HG02623 (cell line): ENCODE measurements around the gene ATXN7L1.
A peak's percentile ranks its signal among the peaks of the same experiment; 100 is the strongest.

Source experiments
- ATAC-seq: cut with Tn5 transposase; IDR thresholded peaks from one replicate; pipeline ENCODE4 v1.9.1; 2021; ENCODE audit warnings: moderate library complexity; ENCODE audit not compliant: unreplicated experiment

ATXN7L1 gene

DNA sequence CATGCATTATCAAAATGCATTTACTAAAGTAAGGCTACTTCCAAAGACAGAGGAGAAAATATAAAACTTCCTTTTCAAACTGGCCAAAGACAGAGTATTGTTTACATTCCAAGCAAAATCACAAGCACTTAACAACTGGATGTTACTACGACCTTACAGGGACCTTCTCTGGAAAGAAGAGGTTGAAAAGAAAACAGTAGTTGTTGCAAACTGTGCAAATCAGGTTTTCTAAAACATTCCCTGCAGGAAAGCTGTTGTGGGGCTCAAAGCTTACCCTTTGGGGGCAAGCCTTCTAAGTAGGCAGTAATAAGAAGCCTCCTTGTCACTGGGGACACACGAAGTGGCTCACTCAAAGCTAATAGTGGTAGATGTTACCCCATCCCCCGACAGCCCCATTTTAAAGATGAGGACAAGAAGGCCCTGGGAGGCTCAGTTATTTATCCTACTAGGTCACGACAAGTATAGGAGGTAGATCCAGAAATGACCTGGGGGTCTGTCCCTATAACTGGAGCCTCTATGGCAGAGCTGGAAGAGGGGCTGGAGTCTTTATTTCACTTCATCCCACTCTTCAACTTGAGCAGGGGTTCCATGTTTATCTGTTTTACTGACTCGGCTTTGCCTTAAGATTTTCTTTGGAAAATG lies 46.6 kb downstream of the ATXN7L1 start:
- no peak for ATAC-seq

DNA sequence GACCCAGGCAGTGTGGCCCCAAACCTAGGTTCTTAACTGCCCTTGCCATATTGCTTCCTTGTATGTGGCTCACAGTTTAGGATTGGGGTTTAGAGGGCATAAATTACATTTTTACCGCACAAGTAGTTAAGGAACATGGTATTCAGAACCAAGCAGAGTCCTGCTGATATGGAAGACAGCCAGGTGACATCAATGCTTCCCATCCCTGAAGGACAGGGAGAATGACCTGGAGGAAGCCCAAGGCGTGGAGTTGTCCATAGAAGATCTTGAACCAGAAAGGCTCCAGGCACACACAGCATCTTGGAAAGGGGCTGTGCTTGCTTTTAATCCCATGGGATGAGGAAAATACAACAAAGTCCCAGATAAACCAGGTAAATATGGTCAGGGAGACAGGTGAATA lies 48.3 kb downstream of the ATXN7L1 start:
- ATAC-seq, result no peak

DNA sequence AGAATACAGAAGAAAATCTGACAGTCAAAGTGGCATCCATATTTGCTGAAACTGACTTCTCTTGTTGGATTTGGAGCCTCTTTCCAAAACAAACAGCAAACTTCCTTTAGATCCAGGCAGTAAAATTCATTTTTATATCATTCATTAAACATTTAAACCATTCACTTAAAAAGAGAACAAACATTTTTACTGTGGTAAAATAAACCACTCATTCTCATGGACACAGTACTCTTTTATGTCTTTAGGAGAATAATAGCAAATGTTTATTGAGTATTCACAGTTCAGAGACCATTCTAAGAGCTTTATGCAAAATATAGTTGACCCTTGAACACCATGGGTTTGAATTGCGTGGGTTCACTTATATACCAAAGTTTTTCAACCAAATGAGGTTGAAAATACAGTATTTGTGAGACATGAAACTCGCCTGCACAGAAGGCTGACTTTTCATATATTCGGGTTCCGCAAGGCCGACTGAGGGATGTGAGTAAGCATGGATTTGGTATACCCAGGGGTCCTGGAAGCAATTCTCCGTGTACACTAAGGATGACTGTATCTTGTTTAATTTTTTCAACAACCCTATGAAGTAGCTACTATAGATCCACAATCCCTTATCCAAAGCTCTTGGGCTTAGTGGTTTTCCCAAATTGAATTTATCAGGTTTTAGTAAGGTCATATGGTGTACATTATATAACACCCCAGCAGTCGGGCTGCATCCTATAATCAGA lies 49.1 kb downstream of the ATXN7L1 start:
- ATAC-seq, result no peak

DNA sequence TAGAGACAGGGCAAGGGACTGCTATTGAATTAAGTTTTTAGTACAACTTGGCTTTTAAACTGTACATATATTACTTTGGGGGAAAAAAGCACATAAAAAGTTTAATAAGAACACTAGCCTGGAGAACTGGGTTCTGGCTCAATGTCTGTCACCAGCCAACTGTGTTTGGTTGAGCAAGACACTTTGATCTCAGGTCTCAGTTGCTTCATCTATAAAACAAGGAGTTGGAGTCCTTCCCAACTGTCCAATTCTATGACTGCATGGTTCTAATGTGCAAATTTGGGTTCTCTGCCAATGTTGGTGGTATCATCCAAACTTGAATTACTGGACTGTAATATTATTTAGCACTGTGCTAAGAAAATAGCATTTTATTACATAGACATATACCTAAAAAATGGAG lies 50.3 kb downstream of the ATXN7L1 start:
- ATAC-seq, result no peak

DNA sequence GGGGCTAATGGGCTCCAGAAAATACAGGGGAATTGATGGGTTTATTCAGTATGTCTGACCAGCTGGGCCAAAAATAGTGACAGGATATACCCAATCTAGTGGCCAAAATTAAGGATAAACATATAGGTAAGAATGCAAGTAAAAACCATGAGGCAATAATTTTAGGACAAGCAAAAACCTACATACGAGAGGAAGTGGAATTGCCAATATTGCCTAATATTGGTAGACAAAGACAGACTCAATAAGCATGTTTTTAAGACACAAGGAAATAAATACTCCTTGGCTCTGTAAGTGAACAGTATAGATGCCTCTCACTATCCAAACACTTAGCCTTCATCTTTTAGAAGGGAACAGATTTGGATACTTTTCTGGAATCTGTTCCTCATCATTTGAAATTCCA lies 51.0 kb downstream of the ATXN7L1 start:
- ATAC-seq, result no peak

DNA sequence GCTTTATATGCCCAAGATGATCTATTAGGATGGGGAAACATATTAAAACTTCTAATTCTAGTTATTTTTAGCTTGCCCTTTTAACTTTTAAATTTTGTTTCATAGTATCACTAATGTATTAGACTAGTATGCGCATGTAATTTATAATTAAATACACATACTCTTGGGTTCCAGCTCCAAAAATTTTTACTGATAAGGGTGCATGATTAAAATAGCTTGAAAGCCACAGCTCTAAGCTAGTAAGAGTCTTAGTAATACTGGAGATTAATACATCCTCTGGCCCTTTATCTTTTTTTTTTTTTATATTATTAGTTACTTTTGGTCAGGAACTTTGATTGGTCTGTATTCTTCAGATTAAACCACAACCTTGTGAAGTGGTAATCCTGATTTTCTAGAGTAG lies 53.6 kb downstream of the ATXN7L1 start:
- ATAC-seq, result no peak

DNA sequence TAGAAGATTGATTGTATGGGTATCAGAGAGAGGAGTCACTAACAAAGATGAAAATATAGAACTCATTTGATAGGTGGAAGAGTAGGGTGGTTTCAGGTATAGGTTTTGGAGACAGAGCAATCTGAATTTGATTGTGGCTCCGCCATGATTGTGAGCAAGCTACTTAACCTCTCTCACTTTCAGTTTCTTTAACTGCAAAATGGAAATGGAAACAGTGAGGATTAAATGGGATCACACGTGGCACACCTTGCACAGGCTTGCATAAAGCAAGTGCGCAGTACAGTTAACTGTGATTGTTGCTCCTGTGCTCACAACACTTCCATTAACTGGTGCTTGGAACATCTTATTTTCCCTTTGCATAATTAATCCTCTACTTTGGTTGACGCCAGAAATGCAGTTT lies 54.9 kb downstream of the ATXN7L1 start:
- no peak for ATAC-seq

DNA sequence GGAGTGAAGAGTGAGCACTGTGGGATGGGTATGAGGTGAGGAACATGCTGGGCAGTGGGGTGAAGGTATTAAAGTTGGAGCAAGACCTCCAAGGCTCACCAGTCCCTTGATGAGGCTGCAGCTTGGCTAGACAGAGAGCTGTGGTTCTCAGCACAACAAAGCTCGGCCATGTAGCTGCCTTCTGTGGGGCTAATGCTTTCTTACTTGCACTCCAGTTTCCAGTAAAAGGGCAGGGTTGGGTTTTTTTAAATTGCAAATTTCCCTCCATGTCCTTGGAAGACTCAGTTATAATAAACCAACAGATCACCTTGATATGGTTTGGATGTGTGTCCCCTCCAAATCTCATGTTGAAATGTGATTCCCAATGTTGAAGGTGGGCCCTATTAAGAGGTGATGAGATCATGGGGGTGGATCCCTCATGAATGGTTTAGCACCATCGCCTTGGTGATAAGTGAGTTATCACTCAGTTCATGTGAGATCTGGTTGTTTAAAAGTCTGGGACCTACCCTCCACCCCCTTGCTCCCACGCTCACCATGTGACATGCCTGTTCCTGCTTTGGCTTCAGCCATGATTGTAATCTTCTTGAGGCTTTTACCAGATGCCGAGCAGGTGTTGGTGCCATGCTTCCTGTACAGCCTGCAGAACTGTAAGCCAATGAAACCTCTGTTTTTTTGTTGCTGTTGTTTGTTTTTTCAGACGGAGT lies 55.9 kb downstream of the ATXN7L1 start:
- no peak for ATAC-seq

DNA sequence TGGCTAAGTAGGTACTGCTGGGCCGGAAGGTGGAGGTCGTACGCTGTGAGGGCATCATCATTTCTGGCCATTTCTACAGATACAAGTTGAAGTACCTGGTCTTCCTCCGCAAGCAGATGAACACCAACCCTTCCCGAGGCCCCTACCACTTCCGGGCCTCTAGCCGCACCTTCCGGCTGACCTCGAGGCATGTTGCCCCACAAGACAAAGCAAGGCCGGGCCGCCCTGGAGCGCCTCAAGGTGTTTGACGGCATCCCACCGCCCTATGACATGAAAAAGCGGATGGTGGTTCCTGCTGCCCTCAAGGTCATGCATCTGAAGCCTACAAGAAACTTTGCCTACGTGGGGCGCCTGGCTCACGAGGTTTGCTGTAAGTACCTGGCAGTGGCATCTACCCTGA lies 56.8 kb downstream of the ATXN7L1 start:
- no peak for ATAC-seq

DNA sequence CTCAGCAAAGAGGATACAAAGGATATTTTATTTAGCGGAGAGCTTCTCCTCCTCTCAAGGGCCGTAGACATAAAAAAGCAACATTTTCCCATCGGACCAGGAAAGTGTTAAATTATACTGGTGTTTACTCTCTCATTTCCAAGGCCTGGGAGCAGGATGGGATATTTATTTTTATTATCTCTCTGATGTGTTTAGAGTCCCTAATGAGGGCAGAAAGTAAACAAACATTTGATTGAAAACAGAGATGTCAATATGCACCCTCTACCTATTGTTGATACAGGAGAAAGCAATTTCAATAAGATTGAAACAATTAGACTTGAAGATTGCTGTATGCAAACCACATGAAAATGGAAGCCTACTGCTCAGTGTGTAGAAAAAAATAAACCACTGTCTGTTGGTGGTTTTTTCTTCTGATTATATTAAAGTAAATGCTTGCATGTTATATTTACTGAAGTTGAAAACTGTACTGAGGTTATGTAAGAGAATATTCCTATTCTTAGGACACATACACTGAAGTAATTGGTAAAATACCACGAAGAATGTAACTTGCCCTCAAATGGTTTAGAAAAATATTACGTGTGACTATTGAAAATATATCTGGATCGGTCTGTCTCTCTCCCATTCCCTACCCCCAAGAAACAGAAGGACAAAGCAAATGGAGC lies 59.3 kb downstream of the ATXN7L1 start:
- ATAC-seq, result no peak

DNA sequence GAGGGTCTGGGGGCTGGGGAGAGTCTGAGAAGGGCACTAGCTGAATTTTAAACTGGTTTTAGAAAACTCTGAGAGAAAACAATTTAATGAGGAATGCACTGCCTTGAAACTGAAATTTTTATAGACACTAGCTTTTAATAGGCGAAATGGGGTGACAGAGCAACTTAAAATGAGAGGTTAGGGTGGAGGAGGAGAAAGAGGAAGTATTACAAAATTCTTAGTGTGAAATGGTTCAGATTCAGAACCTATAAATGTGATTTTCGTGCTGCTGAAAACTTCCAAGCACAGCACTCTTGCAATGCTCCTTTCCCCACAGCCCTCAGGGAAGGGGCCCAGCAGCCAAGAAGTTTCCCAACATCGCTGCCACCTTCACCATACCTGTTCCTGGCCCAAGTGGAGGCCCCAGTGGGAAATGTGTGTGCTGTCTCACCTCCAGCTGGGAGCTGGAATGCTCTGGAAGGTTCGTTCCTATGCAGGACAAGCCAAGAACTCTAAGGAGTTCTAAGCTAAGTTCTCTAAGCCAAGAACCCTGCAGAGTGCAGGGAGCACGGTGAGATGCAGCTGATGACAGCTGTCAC lies 60.0 kb downstream of the ATXN7L1 start:
- ATAC-seq, result no peak

DNA sequence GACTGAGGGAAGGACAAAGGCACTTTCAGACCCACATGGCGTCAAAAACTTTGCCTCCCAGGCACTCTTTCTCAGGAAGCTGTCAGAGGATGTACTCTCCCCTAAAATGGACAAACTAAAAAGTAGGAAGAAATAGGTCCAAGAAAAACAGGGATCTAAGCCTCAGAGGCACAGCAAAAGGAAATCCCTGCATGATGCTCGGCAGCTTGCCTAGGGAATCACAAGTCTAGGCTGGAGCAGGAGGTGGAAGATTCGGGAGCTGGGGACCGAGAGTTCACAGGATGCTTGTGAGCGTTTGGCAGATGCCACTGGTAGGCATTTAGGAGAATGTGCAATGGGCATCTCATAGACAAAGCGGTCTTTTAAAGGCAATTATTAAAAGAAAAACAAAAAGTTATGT lies 60.8 kb downstream of the ATXN7L1 start:
- ATAC-seq, result no peak

DNA sequence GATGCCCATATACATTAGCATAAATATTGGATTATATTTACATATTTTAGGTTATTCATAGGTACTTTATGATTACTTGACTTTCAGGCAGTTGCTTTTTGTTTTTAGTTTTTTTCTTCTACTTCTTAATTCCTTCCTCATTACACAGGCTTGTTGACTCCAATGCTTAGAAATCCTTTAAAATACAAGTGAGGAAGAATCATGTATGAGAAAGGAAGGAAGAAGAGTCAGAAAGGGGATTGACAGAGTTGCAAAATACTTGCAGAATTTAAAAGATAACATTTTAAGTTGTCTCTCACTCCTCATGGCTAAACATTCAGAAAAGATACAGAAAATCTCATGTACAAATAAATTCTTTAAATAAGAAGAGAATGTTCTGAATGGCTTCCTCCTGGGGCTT lies 61.9 kb downstream of the ATXN7L1 start:
- no peak for ATAC-seq

DNA sequence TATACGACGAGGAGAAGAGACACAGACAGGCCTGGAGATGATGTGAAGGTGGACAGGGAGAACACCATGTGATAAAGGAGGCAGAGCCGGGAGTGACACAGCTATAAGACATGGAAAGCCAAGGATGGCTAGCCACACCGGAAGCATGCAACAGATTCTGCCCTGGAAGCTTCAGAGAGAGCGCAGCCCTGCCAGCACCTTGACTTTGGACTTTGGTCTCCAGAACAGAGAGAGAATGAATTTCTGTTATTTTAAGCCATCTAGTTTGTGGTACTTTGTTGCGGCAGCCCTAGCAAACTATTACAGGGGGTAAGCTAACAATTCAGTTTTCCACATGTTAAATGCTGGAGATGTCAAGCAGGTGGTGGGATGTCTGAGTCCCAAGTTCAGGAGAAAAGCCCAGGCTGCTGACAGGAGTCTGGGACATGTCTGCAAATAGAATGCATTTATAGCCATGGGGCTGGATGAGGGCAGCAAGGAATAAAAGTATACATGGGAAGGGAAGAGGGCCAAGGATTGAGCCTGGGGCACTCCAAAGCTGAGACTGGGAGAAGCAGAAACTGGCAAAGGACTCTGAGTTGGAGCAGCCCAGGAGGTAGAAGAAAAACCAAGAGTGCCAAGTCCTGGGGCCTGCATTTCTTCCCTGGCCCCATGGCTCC lies 65.1 kb downstream of the ATXN7L1 start:
- no peak for ATAC-seq

DNA sequence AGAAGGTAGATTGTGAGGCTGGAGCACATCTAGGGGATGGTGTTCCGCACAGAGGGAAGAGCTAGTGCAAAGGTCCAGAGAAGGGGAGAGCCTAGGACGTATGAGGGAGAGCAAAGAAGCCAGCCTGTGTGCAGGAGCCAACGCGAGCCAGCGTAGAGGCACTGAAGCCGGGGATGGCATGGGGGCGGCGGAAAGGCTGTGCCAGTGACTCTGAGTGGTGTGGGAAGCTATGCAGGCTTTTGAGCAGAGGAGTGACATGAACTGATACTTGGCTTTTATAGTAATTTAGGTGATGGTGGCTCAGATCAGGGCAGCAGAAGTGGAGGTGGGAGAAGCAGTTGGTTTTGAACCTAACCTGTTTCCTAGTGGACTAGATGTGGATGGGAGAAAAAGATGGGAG lies 65.8 kb downstream of the ATXN7L1 start:
- ATAC-seq, result no peak

DNA sequence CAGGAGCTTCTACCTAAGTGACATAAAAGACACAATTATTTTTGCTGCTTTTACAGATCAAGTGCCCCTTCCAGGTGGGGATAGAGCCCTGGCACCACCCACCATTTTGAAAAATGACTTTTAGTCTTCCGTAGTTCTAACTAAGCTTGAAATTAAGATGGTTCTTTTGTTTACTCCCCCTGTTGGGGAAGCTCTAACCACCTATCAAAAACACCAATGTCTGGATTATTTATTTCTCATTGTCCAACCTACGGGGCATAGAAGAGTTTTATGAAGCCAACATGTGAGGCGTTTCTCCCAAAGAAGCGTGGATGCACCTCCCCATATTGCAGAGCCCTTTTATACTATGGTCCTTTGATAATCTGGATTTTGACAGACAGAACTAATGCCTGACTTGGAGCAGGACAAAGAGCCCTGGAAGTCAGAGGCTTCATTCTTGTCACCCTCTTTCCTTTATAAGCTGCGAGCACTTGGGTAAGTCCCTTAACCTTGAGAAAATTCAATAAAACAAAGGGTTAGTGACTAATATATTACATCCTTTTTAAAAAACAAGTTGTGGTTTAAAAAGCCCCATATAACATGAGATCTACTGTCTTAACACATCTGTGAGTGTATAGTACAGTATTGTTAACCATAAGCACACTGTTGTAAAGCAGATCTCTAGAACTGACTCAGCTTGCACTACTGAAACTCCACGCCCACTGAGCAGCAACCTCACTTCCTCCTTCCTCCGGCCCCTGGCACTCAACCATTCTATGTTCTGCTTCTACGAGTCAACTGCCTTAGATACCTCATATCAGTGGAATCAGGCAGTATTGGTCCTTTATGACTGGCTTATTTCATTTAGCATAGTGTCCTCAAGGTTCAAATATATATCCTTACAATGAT lies 67.5 kb downstream of the ATXN7L1 start:
- peak; percentile 98 for ATAC-seq

DNA sequence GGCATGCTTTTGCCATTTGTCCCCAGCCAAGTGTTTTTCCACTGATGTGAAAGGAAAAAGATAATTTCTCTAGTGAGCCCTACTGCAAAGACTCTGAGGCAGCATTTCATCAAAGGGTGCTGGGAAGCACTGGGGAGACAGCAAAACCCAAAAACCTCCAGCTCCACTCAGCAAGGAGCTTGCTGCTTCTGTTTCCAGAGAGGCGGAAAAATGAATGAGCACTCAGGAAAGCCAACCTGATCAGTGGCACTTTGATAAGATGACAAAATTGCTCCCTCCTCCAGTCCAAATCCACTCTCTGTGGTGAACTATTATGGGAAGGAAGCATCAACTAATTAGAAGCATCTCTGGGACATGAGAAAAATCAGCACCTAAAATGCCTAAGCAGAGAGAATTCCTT lies 68.2 kb downstream of the ATXN7L1 start:
- ATAC-seq, result no peak

DNA sequence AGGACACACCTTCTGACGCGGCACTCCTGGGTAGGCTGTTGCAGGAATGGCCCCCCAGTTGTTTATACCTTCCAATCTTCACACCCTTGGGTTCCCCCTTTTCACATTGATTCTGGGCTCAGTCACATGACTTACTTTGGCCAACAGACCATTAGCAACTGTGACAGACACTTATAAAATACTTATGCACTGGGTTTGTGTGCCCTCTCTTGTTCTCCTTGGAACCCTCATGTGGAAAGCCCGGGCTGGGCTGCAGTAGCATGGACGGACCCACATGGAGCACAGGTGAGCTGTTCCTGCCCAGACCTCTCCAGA lies 69.0 kb downstream of the ATXN7L1 start:
- ATAC-seq, result no peak

DNA sequence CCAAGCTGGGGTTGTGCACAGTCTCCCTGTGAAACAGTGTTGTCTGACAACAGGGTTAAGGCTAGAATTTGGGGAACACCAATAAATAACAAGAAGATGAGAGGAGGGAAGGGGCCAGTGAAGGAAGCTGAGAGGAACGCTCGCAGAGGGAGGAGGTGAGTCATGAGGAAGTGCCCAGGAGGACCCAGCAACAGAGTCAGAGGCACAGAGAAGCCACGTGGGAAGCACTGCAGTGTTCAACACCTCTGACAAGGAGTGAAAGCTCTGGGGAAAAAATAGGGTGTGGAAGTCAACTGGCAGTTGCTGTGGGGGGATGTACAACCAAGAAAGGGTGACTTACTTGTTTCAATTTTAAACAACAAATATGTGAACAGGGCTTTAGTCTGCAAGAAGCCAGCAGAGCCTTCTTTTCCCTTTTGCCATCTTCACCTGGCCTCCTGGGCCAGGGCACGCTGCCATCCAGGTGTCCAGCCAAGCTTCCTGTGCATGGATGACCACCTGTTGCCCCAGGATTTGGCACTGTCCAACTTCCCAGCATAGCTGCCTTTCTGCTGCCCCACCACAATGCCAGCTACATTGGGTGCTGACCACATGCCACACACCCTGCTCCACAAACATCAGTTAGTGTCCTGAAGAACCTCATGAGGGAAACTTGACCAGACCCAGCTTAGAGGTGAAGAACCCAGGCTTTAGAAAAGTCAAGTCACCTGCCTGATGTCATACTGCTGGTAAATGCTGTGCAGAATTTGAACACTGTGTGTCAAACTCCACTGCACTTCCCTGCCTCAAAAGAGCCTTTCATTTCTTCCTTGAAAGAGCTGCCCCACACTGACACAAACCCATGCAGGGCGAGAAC lies 69.6 kb downstream of the ATXN7L1 start:
- ATAC-seq, result peak; percentile 29
